HG03045 (cell line): Measurements from ENCODE around the gene SGCA.

Experiments
- ATAC-seq: cut with Tn5 transposase; IDR thresholded peaks from one replicate; pipeline ENCODE4 v1.9.1; 2021; ENCODE audit warnings: mild to moderate bottlenecking, moderate library complexity; ENCODE audit not compliant: unreplicated experiment

SGCA gene

DNA sequence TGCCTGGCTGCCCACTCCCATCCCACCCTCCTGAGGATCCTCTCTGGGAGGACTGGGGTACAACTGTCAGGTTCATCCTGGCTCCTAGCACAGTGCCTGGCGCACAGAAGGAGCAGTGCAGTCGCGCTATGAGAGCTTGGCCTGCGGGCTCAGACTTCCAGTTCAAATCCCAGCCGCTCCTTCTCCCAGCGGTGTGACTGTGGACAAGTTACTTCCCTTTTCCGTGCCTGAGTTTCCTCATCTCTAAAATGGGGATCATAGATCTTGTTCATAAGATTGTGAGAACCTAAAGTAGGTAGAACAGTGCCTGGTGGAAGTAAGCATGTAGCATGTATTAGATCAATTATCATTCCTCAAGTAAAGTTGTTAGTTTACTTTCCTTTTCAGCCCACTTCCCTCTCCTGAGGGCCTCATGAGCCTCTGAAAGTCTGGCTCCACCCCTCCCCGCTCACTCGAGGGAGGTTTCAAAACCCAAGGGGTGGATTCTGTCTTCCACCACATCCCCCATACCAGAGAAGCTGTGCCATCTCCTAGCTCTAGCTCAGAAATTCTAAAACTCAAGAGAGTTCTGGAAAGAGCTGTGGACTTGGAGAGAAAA is 55.6 kb downstream of the SGCA start:
- ATAC-seq, result no peak

DNA sequence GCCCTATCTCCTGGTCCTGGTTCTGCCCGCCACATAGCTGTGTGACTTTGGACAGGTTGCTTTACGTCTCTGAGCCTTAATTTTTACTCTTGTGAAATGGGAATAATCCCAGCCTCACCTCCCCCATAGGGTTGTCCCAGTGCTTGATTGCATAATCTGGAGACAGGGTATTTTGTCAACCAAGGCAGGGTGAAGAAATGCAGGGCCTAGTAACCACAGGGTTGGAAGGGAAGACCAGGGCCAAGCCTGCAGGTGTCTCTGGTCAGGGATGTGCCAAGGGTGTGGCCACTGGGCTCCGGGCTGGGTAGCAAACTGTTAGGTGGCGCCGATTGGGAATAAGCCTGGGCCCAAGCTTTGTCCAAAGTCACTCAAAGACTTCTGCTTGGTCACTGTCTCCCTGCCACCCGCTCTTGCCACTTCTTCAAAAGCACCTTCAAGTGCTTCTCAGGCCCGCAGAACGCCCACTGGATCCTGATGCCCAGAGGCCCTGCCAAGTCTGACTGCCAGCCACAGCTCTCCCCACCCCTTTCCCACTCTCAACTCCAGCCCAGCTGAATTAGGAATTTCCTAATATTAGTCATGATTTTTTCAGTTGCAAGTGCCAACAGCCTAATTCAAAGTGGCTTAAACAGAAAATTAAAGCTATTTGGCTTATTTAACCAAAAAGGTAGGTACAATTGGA is 56.2 kb downstream of the SGCA start:
- no peak for ATAC-seq

DNA sequence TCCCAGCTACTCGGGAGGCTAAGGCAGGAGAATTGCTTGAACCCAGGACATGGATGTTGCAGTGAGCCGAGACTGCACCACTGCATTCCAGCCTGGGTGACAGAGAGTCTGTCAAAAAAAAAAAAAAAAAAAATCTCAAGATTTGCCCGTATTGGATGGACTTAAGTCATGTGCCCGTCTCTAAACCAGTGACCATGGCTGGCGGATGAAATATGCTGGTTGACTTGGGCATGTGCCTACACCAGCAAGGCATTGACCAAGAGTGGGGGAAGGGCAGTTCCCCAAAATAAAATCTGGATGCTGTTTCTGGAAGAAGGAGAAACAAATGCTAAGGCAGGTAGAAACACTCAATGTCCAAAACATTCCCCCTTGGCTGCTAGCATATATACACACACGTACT is 57.1 kb downstream of the SGCA start:
- ATAC-seq, result no peak
